WTC11 (cell line): ENCODE results near the gene SLC12A8.

ENCODE experiments used
- ARID4B ChIP-seq: sonication (generic); formaldehyde crosslinking; IDR thresholded peaks from 2 replicates; pipeline ENCODE4 v1.8.0; 2023; ENCODE audit warnings: missing genetic modification reagents, mild to moderate bottlenecking, borderline replicate concordance
- ATF2 ChIP-seq: sonication (generic); formaldehyde crosslinking; IDR thresholded peaks from 2 replicates; pipeline ENCODE4 v1.8.1; 2022; ENCODE audit warnings: low read depth, missing genetic modification reagents, borderline replicate concordance
- CBFB ChIP-seq: sonication (generic); formaldehyde crosslinking; IDR thresholded peaks from 2 replicates; pipeline ENCODE4 v1.8.1; 2022; ENCODE audit warnings: mild to moderate bottlenecking, low read depth, missing genetic modification reagents
- CTCF ChIP-seq: fragments of 200-600 bp; IDR thresholded peaks from 2 replicates; pipeline ENCODE4 v1.8.0; 2022; ENCODE audit warnings: antibody characterized with exemption
- E2F1 ChIP-seq: sonication (generic); formaldehyde crosslinking; IDR thresholded peaks from 2 replicates; pipeline ENCODE4 v1.8.0; 2022; ENCODE audit warnings: mild to moderate bottlenecking, missing genetic modification reagents
- FOXP4 ChIP-seq: sonication (generic); formaldehyde crosslinking; IDR thresholded peaks from 2 replicates; pipeline ENCODE4 v1.8.0; 2022; ENCODE audit warnings: mild to moderate bottlenecking, missing genetic modification reagents
- GRHL2 ChIP-seq: fragments of 250-450 bp; sonication (Bioruptor Pico); IDR thresholded peaks from 2 replicates; pipeline ENCODE4 v1.8.0; 2022; ENCODE audit warnings: mild to moderate bottlenecking, moderate library complexity; ENCODE audit not compliant: insufficient replicate concordance, severe bottlenecking
- MAX ChIP-seq: sonication (generic); formaldehyde crosslinking; IDR thresholded peaks from 2 replicates; pipeline ENCODE4 v1.8.0; 2022; ENCODE audit warnings: mild to moderate bottlenecking, missing genetic modification reagents
- MLX ChIP-seq: sonication (generic); formaldehyde crosslinking; IDR thresholded peaks from 2 replicates; pipeline ENCODE4 v1.8.1; 2023; ENCODE audit warnings: mild to moderate bottlenecking, missing genetic modification reagents, moderate library complexity
- NFYB ChIP-seq: sonication (generic); formaldehyde crosslinking; conservative IDR thresholded peaks from 2 replicates; pipeline ENCODE4 v1.8.0; 2022; ENCODE audit warnings: low read depth, missing genetic modification reagents
- RELA ChIP-seq: sonication (generic); formaldehyde crosslinking; IDR thresholded peaks from 2 replicates; pipeline ENCODE4 v1.8.1; 2022; ENCODE audit warnings: missing genetic modification reagents, mild to moderate bottlenecking, borderline replicate concordance
- USF2 ChIP-seq: sonication (generic); formaldehyde crosslinking; IDR thresholded peaks from 2 replicates; pipeline ENCODE4 v1.8.1; 2023; ENCODE audit warnings: mild to moderate bottlenecking, missing genetic modification reagents, moderate library complexity

- no peak for TF ChIP-seq CTCF
- TF ChIP-seq MLX (CRISPR knock-in tag): no peak
- TF ChIP-seq FOXP4: no peak
- no peak for TF ChIP-seq MAX (CRISPR knock-in tag)
- TF ChIP-seq CBFB: no peak
- TF ChIP-seq E2F1 (CRISPR knock-in tag): no peak
- TF ChIP-seq RELA: no peak
- TF ChIP-seq GRHL2: no peak
- TF ChIP-seq NFYB (CRISPR knock-in tag): no peak
- no peak for TF ChIP-seq ATF2 (CRISPR knock-in tag)
- no peak for TF ChIP-seq USF2 (CRISPR knock-in tag)
- TF ChIP-seq ARID4B (CRISPR knock-in tag): no peak
Observed at GRCh38 chr3:125102470-125102869, 110.1 kb downstream of the SLC12A8 start.
